ENCODE measurements around the gene VAMP8.

DNA sequence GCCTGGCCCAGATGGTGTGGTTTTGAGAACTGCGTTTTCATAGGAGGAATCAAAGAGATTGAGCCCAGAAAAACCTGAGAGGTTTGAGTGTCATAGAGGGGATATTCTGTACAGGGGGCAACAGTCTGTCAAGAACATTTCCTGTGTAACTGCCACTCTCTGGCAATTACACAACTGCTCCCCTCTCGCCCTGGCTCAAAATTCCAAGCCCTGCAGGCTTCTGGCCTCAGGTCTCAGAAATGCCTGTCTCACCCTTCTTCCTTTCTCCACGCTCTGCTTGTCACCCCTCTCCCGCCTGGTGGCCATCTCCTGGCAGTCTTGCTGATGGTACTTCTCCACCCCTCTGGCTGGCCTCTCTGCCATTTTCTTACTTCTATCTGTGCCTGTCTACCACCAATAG lies 10.8 kb downstream of the VAMP8 start:
- TF ChIP-seq, protein P1, sequence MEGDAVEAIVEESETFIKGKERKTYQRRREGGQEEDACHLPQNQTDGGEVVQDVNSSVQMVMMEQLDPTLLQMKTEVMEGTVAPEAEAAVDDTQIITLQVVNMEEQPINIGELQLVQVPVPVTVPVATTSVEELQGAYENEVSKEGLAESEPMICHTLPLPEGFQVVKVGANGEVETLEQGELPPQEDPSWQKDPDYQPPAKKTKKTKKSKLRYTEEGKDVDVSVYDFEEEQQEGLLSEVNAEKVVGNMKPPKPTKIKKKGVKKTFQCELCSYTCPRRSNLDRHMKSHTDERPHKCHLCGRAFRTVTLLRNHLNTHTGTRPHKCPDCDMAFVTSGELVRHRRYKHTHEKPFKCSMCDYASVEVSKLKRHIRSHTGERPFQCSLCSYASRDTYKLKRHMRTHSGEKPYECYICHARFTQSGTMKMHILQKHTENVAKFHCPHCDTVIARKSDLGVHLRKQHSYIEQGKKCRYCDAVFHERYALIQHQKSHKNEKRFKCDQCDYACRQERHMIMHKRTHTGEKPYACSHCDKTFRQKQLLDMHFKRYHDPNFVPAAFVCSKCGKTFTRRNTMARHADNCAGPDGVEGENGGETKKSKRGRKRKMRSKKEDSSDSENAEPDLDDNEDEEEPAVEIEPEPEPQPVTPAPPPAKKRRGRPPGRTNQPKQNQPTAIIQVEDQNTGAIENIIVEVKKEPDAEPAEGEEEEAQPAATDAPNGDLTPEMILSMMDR (IDR thresholded peaks at IDR 0.05; ENCODE audit: low read depth, low read length): no peak
- no peak for TF ChIP-seq POLR2A (IDR thresholded peaks at IDR 0.05; ENCODE audit: extremely low read depth, insufficient read length)
- TF ChIP-seq, protein P2, sequence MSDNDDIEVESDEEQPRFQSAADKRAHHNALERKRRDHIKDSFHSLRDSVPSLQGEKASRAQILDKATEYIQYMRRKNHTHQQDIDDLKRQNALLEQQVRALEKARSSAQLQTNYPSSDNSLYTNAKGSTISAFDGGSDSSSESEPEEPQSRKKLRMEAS (IDR thresholded peaks at IDR 0.05; ENCODE audit: low read depth, low read length): no peak
